ENCODE results near the gene PIP4P1.
A peak's percentile ranks its signal among the peaks of the same experiment; 100 is the strongest.

Gene PIP4P1

GRCh38 chr14:20418501-20418909 is 42.7 kb downstream of the PIP4P1 start:
- DNase-seq (ENCODE audit: low spot score) = no peak
- in situ Hi-C loops (cut with MboI; ENCODE audit: low pct_unique_long_range_greater_than_20kb, low sequenced_read_pairs, unreplicated experiment) = no loop called here
- TF ChIP-seq CTCF (IDR thresholded peaks at IDR 0.05; ENCODE audit: extremely low read depth, insufficient read depth, missing control alignments) = no peak

GRCh38 chr14:20417250-20418186 is 43.7 kb downstream of the PIP4P1 start:
- in situ Hi-C loops (cut with MboI; ENCODE audit: low pct_unique_long_range_greater_than_20kb, low sequenced_read_pairs, unreplicated experiment) = no loop called here
- no peak for DNase-seq (ENCODE audit: low spot score)
- TF ChIP-seq CTCF (IDR thresholded peaks at IDR 0.05; ENCODE audit: extremely low read depth, insufficient read depth, missing control alignments) = no peak

GRCh38 chr14:20416223-20416622 is 45.0 kb downstream of the PIP4P1 start:
- TF ChIP-seq CTCF (IDR thresholded peaks at IDR 0.05; ENCODE audit: extremely low read depth, insufficient read depth, missing control alignments) = no peak
- DNase-seq (ENCODE audit: low spot score) = no peak
- in situ Hi-C loops (cut with MboI; ENCODE audit: low pct_unique_long_range_greater_than_20kb, low sequenced_read_pairs, unreplicated experiment) = no loop called here

- in situ Hi-C loops (cut with MboI; ENCODE audit: low pct_unique_long_range_greater_than_20kb, low sequenced_read_pairs, unreplicated experiment) = no loop called here
- peak; percentile 65 for TF ChIP-seq CTCF (IDR thresholded peaks at IDR 0.05; ENCODE audit: extremely low read depth, insufficient read depth, missing control alignments)
- DNase-seq (ENCODE audit: low spot score) = peak; percentile 53
Measured at GRCh38 chr14:20415782-20416206, 45.4 kb downstream of the PIP4P1 start.

- no peak for TF ChIP-seq CTCF (IDR thresholded peaks at IDR 0.05; ENCODE audit: extremely low read depth, insufficient read depth, missing control alignments)
- in situ Hi-C loops (cut with MboI; ENCODE audit: low pct_unique_long_range_greater_than_20kb, low sequenced_read_pairs, unreplicated experiment) = no loop called here
- DNase-seq (ENCODE audit: low spot score) = no peak
Measured at GRCh38 chr14:20413744-20414082, 47.5 kb downstream of the PIP4P1 start.

GRCh38 chr14:20412876-20413743 is 48.1 kb downstream of the PIP4P1 start, which contains the start of gene TEP1:
Gene TEP1 (minus strand): TSS chr14:20413501. CDS start chr14:20408439, 5,062 bp downstream.
- TF ChIP-seq CTCF (IDR thresholded peaks at IDR 0.05; ENCODE audit: extremely low read depth, insufficient read depth, missing control alignments) = no peak
- in situ Hi-C loops (cut with MboI; ENCODE audit: low pct_unique_long_range_greater_than_20kb, low sequenced_read_pairs, unreplicated experiment) = no loop called here
- peak; percentile 72 for DNase-seq (ENCODE audit: low spot score)

Data from GM13977 (cell line).